Natural killer cell treated with Interleukin-12 subunit alpha and Interleukin-12 subunit beta and Interleukin-15 and Interleukin-18, amount 100 ng/mL, for 72 hours (primary cell): ENCODE measurements around the gene TRABD. TPM values are rescaled to one million over a fixed set of nuclear protein-coding genes. Genes with fewer than 3 reads are reported as not detected.
A peak's percentile ranks its signal among the peaks of the same experiment; 100 is the strongest.

Experiments
- ATAC-seq, 2 donors: fragments of 150-1000 bp; cut with Tn5 transposase in 1 of 2; sonication (Bioruptor Pico), chemical (Tn5 transposase) in 1 of 2; 2 replicates each; pipeline ENCODE4 v1.10.0; 2021
- DNase-seq: peaks from one replicate; pipeline ENCODE4 v3.0.0; 2022; ENCODE audit warnings: low spot score
- H3K27ac Mint-ChIP-seq, 2 donors: 1 replicate in 1 of 2; 2 replicates in 1 of 2; pipeline ENCODE4 v1.8.0; 2022; ENCODE audit warnings: mixed read lengths in 2 of 2, mild to moderate bottlenecking in 1 of 2, moderate library complexity in 1 of 2
- H3K27me3 Mint-ChIP-seq, 2 donors: 1 replicate in 1 of 2; 2 replicates in 1 of 2; pipeline ENCODE4 v1.8.0; 2022; ENCODE audit warnings: mixed read lengths in 2 of 2
- H3K36me3 Mint-ChIP-seq: one replicate; pipeline ENCODE4 v1.8.0; 2022; ENCODE audit warnings: mixed read lengths
- H3K4me1 Mint-ChIP-seq, 2 donors: 1 replicate in 1 of 2; 2 replicates in 1 of 2; pipeline ENCODE4 v1.8.0; 2022; ENCODE audit warnings: low read depth in 2 of 2, mixed read lengths in 2 of 2, mild to moderate bottlenecking in 1 of 2
- H3K4me3 Mint-ChIP-seq: one replicate; pipeline ENCODE4 v1.8.0; 2022; ENCODE audit warnings: mixed read lengths
- H3K9me3 Mint-ChIP-seq: 2 replicates; pipeline ENCODE4 v1.8.0; 2022; ENCODE audit warnings: mixed read lengths
- total RNA-seq, 2 donors: library from RNA; stranded (reverse); gene quantifications; one replicate each; pipeline ENCODE4 v1.2.3, GENCODE V29; 2022

TRABD gene
- total RNA-seq, 2 donors from 2014 or later: 71.0 to 139 TPM

- ATAC-seq (peak; percentile 58 to 75), DNase-seq (no peak)
- Mint-ChIP-seq H3K4me1 (peaks cover 26 to 32% of the 10 kb centered on the region in 2 donors), H3K4me3 (peak overlapping the region; percentile 93), H3K9me3 (no peaks in the 10 kb centered on the region), H3K27me3 (no peaks in the 10 kb centered on the region), H3K36me3 (no peaks in the 10 kb centered on the region), H3K27ac (peak overlapping the region; percentile 93 to 96)
Measured at GRCh38 chr22:50190941-50191741, 5.4 kb downstream of the TRABD start.

DNA sequence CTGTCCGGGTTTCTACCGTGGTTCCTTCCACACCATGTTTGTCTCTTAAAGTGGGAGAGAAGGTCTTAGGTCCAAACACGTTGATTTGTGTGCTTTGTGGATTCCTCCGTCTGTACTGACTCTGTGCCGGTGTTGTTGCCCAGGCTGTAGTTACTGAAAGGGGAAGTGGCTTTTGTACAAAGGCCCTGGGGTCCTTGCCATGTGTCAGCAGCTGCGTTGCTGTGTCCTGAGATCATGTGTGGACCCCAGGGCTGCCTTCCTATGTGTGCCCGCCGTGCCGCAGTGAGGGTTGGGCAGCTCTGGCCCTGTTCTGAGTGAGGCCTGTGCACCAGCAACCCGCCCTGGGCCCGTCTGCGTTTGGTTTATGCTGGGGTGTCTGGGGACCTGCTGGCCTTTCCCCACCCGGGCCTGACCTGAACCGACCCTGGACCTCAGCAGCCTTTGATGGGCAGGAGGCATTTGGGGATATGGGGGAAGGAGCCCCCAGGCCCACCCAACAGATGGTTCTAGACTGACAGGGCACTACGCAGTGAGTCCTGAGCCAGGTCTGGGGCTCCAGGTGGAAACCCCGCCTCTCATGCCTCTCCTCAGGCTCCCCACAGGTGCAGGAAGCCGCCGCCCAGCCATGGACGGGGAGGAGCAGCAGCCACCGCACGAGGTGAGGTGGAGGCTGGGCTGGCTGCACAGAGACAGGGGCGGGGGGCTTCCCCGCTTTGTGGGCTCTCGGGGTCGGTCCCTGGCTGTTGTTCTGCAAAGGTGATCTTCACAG, 6.9 kb downstream of the TRABD start:
- H3K4me3 Mint-ChIP-seq: peak overlapping the region; percentile 69
- no peaks in the 10 kb centered on the region for H3K9me3 Mint-ChIP-seq
- H3K4me1 Mint-ChIP-seq: peaks cover 19 to 22% of the 10 kb centered on the region in 2 donors
- H3K27ac Mint-ChIP-seq: peak overlapping the region; percentile 93 to 96
- H3K36me3 Mint-ChIP-seq: no peaks in the 10 kb centered on the region
- no peaks in the 10 kb centered on the region for H3K27me3 Mint-ChIP-seq
- no peak for ATAC-seq
- DNase-seq: no peak

- peaks cover 19 to 21% of the 10 kb centered on the region in 2 donors for H3K4me1 Mint-ChIP-seq
- no peak overlapping the region for H3K27ac Mint-ChIP-seq
- H3K27me3 Mint-ChIP-seq: no peaks in the 10 kb centered on the region
- H3K9me3 Mint-ChIP-seq: no peaks in the 10 kb centered on the region
- H3K36me3 Mint-ChIP-seq: no peaks in the 10 kb centered on the region
- no peak for ATAC-seq
- no peak for DNase-seq
- no peak overlapping the region for H3K4me3 Mint-ChIP-seq
Measured at GRCh38 chr22:50193621-50194020, 7.9 kb downstream of the TRABD start.

DNA sequence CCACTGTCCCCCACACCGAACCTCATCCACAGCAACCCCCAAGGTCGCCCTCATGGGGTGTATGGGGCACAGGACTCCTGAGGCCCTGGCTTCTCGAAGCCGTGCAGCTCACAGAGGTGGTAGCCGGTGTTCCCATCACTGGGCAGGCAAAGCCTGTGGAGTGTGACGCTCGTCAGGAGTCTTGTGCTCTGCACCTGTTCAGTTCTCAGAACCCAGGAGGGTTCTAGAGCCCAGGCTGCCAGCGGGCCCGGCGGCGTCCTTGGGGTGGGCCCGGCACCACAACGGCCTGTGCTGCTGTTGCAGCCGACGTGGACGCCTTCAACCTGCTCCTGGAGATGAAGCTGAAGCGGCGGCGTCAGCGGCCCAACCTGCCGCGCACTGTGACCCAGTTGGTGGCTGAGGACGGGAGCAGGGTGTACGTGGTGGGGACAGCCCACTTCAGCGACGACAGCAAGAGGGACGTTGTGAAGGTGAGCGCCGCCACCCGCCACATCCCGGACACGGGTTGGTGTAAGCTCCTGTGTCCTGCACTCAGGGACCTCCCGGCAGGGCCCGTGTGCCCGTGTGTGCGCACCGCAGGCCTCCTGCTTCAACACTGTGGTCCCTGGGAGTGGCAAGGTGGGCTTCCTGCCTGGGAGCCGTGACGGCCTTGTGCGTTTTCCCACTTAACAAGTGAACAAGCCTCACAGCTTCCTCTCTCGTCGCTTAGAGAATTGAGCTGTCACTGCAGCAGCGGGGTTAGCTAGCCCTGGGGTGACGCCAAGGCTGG, 8.5 kb downstream of the TRABD start:
- Mint-ChIP-seq H3K9me3 (no peaks in the 10 kb centered on the region), H3K36me3 (no peaks in the 10 kb centered on the region), H3K27ac (no peak overlapping the region), H3K4me3 (no peak overlapping the region), H3K4me1 (peaks cover 18 to 19% of the 10 kb centered on the region in 2 donors), H3K27me3 (no peaks in the 10 kb centered on the region)
- no peak for ATAC-seq
- DNase-seq: no peak

GRCh38 chr22:50196256-50196655, 10.5 kb downstream of the TRABD start:
- no peaks in the 10 kb centered on the region for H3K36me3 Mint-ChIP-seq
- no peaks in the 10 kb centered on the region for H3K27me3 Mint-ChIP-seq
- H3K4me1 Mint-ChIP-seq: peaks cover 9% of the 10 kb centered on the region in 2 donors
- no peak for ATAC-seq
- no peak overlapping the region for H3K27ac Mint-ChIP-seq
- H3K4me3 Mint-ChIP-seq: no peak overlapping the region
- DNase-seq: no peak
- H3K9me3 Mint-ChIP-seq: no peaks in the 10 kb centered on the region

- Mint-ChIP-seq H3K27ac (no peak overlapping the region), H3K9me3 (no peaks in the 10 kb centered on the region), H3K4me3 (no peak overlapping the region), H3K4me1 (peaks cover 6 to 7% of the 10 kb centered on the region in 2 donors), H3K27me3 (no peaks in the 10 kb centered on the region), H3K36me3 (no peaks in the 10 kb centered on the region)
- no peak for DNase-seq
- ATAC-seq: no peak
Measured at GRCh38 chr22:50197000-50197800, 11.5 kb downstream of the TRABD start.

- no peak overlapping the region for H3K27ac Mint-ChIP-seq
- DNase-seq: no peak
- no peaks in the 10 kb centered on the region for H3K27me3 Mint-ChIP-seq
- H3K9me3 Mint-ChIP-seq: no peaks in the 10 kb centered on the region
- no peak overlapping the region for H3K4me3 Mint-ChIP-seq
- no peak for ATAC-seq
- H3K36me3 Mint-ChIP-seq: no peaks in the 10 kb centered on the region
- H3K4me1 Mint-ChIP-seq: peaks cover 5 to 6% of the 10 kb centered on the region in 2 donors
Measured at GRCh38 chr22:50197856-50198623, 12.3 kb downstream of the TRABD start.

DNA sequence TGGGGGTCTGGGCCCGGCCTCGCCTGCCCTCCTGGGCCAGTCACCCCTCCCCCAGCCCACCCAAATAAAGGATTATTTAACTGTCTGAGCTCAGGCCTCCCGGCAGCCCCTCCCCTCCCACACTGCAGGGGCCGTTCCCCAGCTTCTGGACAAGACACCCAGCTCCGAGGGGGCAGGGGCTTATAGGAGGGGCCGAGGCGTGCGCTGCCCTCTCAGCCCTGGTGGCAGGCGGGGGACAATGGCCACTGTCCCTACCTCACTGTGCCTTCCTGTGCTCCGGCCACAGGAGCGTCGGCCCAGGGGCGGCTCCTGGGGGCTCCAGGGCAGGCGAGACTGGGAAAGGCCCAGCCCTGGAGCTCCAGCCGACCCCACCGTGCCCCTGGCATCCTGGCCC, 12.9 kb downstream of the TRABD start:
- ATAC-seq: no peak
- H3K9me3 Mint-ChIP-seq: no peaks in the 10 kb centered on the region
- H3K4me1 Mint-ChIP-seq: peaks cover 5 to 6% of the 10 kb centered on the region in 2 donors
- H3K4me3 Mint-ChIP-seq: no peak overlapping the region
- no peaks in the 10 kb centered on the region for H3K27me3 Mint-ChIP-seq
- H3K27ac Mint-ChIP-seq: no peak overlapping the region
- peaks cover 6% of the 10 kb centered on the region for H3K36me3 Mint-ChIP-seq
- DNase-seq: no peak

GRCh38 chr22:50199251-50199721, 13.6 kb downstream of the TRABD start:
- DNase-seq (no peak), ATAC-seq (no peak)
- peaks cover 10% of the 10 kb centered on the region for H3K36me3 Mint-ChIP-seq
- H3K4me1 Mint-ChIP-seq: peaks cover 5 to 6% of the 10 kb centered on the region in 2 donors
- no peaks in the 10 kb centered on the region for H3K9me3 Mint-ChIP-seq
- H3K4me3 Mint-ChIP-seq: peak overlapping the region; percentile 42
- peak overlapping the region in 1 of 2 donors; percentile 14 for H3K27ac Mint-ChIP-seq
- H3K27me3 Mint-ChIP-seq: no peaks in the 10 kb centered on the region

DNA sequence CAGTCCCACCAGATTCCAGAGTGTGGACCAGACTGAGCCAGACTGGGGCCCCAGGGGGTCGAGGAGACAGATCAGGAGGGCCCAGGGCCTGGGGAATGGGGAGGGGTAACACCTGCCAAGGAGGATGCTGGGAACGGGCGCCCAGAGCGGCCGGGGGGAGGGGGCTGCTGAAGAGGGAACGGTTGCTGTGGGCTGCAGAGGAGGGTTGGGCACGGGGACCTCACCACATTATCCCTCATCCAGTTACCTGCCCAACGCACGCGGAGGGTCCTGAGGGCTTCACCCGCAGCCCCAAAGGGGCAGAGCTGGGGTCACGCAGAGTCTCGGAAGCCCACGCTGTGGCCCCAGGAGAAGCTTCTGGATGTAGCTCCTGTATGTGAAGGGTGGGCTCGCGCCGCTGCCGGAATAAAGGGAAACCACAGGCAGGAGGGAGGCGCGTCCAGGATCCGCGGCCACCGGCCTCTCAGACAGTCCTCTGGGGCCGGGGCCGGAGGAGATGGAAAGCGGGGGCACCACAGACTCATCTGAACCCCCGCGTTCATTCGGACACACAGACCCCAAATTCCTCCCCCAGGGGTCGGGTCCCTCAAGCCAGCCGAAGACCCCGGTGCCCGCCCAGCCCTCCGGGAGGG, 14.2 kb downstream of the TRABD start:
- peak overlapping the region in 1 of 2 donors; percentile 14 for H3K27ac Mint-ChIP-seq
- H3K27me3 Mint-ChIP-seq: no peaks in the 10 kb centered on the region
- peak; percentile 0 for ATAC-seq

GRCh38 chr22:50200461-50201190, 14.9 kb downstream of the TRABD start, which contains the start of gene SELENOO:
Gene SELENOO (plus strand): TSS chr22:50201011. CDS start chr22:50201037, 26 bp downstream.
- Mint-ChIP-seq H3K36me3 (peaks cover 10% of the 10 kb centered on the region), H3K27me3 (no peaks in the 10 kb centered on the region), H3K27ac (peak within 1 kb of the TSS; percentile 16 to 56), H3K9me3 (no peaks in the 10 kb centered on the region), H3K4me3 (peak within 1 kb of the TSS; percentile 81), H3K4me1 (peaks cover 13% of the 10 kb centered on the region in 2 donors)
- DNase-seq (peak; percentile 92), ATAC-seq (peak; percentile 93 to 96)

More for the DNA sequence above, 14.2 kb downstream of the TRABD start:
- H3K9me3 Mint-ChIP-seq: no peaks in the 10 kb centered on the region
- no peak for DNase-seq
- H3K36me3 Mint-ChIP-seq: peaks cover 10% of the 10 kb centered on the region
- H3K4me3 Mint-ChIP-seq: peak overlapping the region; percentile 42
- peaks cover 9% of the 10 kb centered on the region in 2 donors for H3K4me1 Mint-ChIP-seq
